Right renal pelvis (tissue), 4 donors: ENCODE data around the gene MYPOP. TPM values are rescaled to one million over a fixed set of nuclear protein-coding genes. Genes with fewer than 3 reads are reported as not detected.
"Not testable (repeated sequence)": the region's sequence is repeated elsewhere in the genome, so short reads cannot be mapped to it uniquely, and the experiment has no call there.

Source experiments
- DNase-seq, 4 donors: peaks; one replicate each; pipeline ENCODE4 v3.0.0-alpha.2; 2013; ENCODE audit warnings: low read depth in 4 of 4, low spot score in 3 of 4, missing footprints in 1 of 4
- polyA plus RNA-seq, 4 donors: library from polyadenylated mRNA; unstranded; fragments of 120-200 nt; gene quantifications; one replicate each; pipeline ENCODE4 v1.2.1, GENCODE V29; 2013; ENCODE audit not compliant: insufficient read length in 4 of 4

The MYPOP gene
- polyA plus RNA-seq, 4 donors: 4.6 to 6.3 (median 5.2) TPM

DNA sequence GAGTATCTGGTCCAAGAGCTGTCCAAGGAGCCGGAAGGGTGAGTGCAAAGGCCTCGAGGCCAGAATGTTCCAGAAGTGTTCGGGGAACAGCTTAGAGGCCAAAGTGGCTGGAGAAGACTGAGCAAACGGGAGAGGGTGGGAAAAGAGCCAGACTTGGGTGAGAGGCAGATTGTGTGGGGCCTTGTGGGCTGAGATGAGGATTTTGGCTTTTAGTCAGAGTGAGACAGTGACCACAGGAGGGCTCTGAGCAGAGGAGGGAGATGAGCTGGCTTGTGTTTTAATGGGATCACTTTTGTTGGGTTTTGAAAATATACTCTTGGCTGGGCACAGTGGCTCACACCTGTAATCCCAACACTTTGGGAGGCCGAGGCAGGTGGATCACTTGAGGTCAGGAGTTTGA, 6.5 kb upstream of the MYPOP start:
- no peak for DNase-seq

DNA sequence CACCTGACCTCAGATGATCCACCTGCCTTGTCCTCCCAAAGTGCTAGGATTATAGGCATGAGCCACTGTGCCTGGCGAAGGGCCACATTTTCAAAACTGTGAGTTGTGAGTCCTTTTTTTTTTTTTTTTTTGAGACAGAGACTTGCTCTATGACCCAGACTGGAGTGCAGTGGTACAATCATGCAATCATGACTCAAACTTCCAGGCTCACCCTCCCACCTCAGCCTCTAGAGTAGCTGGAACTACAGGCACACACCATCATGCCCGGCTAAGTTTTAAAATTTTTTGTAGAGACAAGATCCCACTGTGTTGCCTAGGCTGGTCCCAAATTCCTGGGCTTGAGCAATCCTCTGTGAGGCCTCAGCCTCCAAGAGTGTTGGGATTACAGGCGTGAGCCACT, 3.8 kb upstream of the MYPOP start:
- no peak for DNase-seq

DNA sequence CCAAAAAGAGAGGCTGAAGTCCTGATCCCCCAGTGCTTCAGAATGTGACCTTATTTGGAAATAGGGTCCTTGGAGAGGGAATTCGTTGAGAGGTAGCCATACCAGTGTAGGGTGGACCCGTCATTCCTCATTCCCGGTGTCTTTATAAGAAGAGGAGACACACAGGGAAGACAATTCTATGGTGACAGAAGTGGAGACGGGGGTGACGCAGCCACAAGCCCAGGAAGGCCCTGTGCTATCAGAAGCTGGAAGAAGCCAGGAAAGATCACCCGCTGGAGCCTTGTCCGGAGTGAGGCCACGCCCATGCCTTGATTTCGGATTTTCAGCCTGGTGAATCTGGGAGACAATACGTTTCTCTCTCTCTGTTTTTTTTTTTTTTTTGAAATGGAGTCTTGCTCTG, 2.6 kb upstream of the MYPOP start:
- DNase-seq: no peak

DNA sequence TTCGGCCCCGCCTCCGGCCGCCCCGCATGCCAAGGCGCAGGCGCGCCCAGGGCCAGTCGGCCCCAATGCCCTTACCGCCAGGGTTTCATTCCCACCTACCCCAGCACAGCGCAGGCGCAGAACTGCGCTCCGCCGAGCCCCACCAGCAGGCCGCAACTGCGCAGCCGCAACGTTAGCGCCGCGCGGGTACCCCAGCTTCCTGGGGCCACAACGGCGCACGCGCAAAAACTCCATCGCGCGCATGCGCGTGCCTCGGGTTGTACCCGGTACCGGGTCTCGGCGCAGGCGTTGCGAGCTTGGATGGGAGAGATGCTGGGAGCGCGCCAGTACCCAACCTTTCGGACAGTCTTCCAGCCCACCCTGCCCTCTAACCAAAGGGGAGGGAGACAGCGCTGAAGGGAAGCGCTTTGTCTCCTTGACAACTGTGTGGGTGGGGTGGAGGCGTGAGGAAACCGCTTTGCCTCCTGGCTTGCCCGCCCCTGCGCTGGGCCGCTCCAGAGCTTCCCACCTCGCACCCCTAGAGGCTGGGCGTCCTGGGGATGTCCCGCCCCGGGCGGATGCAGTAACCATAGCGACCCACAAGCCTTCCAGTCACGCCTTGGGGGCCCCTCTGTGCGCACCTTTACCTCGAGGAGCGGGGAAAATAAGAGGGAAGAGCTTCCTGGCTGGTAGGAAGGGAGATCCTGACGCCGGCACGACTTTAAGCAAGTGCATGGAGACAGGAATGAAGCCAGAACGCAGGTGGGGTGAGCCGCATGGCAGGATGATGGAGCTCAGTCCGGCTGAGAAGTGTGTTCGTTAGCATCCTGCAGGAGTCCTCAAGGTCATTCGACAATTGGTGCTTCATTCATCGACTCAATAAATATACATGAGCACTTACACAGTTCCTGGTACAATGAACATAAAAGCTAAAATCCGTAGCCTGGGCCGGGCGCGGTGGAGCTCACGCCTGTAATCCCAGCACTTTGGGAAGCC, 525 bp upstream of the MYPOP start:
- DNase-seq: peak; percentile 95 to 100 (median 96)

DNA sequence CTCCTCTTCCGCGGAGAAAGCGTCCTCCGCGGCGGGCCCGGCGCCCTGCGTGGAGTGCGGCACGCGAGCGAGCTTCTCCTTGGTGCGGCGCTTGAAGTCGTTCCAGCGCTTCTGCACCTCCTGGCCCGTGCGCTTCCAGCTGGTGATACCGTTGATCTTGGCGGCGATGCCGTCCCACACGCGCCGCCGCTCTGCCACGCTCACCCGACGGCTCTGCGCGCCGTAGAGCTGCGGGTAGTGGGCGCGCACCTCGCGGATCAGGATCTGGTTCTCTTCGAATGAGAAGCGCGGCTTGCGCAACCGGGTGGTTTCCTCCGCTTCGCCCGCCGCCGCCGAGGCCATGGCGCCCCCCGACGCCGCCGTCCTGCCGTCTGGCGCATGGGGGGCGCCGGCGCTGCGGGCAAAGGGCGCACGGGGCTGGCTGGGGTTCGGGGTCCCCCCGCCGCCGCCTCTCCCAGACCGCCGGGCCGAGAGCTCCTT, 941 bp downstream of the MYPOP start:
- no peak for DNase-seq

DNA sequence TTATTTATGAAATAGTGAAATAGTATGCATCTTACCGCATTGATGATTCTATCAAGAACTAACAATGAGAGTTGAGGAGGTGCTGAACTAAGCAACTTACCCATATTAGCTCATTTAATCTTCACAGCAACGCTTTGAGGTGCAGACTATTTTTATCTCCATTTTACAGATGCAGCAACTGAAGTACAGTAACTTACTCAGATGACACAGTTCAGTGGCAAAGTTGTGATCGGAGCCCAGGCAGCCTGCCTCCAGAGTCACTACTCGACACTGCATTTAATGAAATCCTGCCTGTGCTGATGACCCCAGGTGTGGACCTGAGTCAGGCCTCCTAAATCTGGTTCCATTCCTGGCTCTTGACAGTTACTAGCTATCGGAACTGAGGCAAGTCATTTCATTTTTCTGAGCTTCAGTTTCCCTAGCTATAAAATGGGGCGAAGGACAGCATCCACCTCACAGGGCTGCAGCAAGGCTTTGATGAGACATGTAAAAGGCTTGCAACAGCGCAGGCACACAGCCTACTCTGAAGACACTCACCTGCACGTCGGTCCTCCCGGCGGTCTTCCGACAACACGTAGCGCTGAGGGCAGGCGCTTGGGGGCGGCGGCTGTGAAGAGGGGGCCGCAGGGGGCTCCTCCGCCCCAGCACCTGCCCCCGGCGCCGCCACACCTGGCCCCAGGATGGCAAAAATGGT, 1.5 kb downstream of the MYPOP start:
- no peak for DNase-seq

DNA sequence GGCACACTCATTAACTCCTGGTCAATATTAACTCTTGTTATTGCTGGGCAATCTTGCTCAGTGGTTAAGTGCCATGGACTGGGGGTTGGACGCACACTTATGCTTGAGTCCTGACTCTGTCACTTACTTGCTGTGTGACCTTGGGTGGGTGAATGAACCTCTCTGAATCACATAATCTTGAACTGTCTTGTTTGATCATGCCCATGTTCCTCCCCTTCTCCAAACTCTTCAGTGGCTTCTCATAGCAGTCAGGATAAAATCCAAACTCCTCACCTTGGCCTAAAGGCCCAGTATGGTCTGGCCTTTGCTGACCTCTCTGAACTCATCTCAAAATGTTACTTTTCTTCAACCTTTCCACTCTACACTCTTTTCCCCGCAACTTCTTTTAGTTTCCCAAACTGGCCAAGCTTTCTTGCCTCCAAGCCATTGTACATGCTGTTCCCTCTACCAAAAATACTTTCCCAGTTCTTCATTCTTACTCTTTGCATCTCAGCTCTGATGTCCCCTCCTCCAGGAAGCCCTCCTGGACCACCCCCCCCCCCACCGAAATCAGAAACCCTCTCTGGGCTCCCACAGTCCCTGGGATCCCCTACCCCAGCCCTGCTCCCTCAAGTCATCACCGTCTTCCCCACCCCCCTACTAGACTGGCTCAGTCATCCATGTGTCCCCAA, 2.4 kb downstream of the MYPOP start:
- no peak for DNase-seq

DNA sequence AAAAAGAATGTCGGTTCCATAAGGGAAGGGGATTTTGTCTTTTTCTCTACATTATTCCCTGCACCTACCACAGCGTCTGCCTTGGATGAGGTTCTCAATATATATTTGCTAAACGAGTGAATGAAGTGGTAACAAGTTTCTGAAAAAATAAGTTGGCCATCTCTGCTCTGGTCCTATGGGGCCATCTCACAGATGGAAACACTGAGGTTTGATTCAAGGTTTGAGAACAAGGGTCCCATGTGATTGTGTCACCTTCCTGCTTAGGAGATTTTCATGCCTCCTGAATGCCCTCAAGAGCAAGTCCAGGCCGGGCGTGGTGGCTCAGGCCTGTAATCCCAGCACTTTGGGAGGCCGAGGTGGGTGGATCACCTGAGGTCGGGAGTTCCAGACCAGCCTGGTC, 3.2 kb downstream of the MYPOP start:
- DNase-seq: no peak

DNA sequence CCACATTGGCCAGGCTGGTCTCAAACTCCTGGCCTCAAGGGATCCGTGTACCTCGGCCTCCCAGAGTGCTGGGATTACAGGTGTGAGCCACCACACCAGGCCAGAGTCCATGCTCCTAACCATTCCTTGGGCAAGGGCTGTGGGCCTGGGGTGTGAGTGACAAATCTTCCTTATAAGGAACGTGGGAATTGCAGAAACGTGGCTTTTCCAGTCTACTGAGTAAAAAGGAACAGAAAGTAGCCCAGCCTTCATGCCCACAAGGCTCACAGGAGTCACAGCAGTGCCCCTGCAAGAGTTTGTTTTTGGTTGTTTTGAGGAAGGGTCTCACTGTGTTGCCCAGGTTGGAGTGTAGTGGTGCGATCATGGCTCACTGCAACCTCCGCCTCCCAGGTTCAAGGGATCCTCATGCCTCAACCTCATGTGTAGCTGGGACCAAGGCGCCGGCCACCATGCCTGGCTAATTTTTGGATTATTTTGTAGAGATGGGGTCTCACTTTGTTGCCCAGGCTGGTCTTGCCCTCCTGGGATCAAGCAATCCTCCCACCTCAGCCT, 5.1 kb downstream of the MYPOP start:
- no peak for DNase-seq

DNA sequence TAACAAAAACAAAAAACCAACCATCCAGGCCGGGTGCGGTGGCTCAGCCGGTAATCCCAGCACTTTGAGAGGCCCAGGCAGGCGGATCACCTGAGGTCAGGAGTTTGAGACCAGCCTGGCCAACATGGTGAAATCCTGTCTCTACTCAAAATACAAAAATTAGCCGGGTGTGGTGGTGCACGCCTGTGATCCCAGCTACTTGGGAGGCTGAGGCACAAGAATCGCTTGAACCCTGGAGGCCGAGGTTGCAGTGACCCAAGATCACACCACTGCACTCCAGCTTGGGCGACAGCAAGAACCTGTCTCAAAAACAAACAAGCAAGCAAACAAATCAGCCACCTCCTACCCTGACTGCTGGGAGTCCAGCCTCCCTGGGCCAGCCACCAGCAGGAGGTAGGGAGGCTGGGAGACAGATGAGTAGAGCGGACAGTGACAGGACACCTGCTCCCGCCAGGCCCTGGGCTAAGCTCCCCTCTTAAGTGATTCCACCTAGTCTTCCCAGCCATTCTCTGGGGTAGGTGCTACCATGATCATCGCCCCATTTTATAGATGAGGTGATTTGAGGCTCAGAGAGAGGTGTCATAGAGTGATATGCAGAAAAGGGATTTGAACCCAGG, 6.3 kb downstream of the MYPOP start:
- not testable (repeated sequence) for DNase-seq

DNA sequence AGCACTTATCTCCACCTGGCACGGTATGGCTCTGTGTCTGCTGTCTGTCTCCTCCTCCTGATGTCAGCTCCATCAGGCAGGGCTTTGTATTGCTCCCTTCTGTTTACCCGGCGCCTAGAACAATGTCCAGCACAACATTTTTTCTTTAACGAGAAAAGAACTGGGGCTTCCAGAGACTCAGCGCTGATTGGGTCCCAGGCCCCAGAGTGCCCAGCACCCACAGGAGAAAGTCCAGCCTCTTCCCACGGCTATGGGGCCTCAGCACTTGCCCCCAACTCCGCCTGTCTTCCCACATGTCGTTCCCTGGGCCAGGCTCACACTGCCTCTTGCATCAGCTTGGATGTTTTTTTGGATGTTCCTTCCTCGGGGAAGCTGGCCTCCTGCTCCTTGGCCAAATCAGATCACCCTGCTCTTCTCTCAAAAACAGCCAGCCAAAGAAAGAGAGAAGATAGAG, 6.9 kb downstream of the MYPOP start:
- no peak for DNase-seq

DNA sequence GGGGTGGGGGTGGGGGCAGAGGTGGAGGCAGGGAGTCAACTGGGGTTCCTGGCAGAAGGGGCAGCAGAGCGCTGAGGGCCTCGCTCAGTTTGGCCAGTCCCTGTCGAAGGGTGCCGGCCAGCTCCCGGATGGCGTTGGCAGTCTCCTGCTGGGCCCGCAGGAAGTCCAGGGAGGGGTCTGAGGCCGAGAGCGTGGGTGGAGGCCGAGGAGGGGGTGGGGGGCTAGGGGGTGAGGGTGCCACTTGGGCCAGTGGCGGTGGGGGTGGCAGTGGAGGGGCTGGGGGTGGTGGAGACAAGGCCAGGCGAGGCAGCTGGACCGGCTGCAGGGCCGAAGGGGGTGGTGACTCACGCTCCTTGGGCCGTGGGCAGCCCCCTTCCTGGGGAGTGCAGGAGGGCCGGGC, 11.5 kb downstream of the MYPOP start:
- no peak for DNase-seq

DNA sequence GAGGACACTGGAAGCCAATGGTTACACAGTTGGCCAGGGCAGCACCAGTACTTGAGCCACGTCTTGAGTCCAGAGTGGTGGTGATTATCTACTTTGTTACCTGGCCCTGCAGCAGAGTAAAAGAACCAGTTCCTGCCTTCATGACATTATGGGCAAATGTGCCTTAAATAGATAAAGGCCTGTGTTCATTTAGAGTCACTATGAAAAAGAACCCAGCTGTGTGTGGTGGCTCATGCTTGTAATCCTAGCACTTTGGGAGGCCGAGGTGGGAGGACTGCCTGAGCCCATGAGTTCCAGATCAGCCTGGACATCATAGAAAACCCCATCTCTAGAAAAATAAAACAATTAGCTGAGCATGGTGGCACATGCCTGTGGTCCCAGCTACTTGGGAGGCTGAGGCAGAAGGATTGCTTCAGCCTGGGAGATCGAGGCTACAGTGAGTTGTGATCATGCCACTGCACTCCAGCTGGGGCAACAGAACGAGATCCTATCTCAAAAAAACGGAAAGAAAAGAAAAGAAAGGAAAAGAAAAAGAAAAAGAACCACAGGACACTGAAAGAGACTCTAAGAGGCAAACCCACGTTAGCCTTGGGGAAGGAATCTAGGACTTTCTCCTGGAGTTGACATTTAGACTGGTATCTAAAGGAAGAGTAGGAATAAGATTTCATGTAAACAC, 13.1 kb downstream of the MYPOP start:
- no peak for DNase-seq

DNA sequence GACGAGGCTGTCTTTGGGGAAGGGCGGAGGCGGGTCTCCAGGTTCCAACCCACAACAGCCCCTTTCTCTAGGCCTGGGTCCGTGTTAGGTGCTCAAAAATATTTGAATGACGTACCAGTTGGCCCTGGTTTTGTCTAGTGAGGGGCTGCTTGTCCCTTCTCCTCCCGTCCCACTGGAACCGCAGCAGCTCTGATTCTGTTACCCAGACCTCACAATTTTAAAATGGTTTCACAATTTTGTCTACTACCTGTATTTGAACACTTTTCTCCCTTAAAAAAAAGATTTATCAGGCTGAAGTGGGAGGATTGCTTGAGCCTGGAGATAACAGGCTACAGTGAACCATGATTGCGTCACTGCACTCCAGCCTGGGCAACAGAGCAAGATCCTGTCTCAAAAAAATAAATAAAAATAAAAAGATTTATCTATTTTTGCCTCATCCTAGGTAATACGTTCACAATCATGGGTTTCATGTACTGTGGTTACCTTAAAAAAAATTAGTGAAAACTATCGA, 15.2 kb downstream of the MYPOP start:
- DNase-seq: no peak

DNA sequence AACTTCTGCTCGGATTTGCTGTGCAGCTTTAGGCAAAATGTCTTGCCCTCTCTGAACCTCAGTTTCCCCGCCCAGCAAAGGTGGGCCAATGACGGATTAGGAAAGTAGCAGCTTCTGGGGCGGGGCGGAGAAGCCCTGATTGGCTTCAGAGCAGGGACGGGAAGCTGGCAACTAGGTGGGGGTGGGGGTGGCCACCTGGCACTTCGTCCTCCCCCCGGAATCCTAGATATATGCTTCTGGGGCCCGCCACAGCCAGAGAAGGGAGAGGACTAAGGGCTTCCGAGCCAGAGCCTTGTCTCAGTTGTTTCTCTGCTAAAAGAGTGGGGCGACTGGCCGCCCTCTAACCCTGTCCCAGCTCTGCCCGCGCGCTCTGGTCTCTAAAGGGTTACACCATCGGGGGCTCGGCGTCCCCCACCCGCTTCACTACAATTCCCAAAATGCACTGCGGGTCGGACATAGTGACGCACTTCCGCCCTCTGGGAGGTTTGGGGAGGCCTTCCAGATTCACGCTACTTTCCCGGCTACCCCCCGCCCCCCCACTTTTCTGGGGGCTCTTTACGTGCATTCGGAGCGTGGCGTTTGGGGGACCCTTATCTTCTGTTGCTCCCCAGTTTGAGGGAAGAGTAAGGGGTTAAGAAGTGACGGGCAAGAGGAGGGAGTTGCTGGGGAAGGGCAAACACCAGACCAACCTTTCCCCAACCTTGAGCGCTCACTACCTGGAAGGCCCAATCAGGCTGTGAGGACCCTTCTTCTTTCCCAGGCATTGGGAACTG, 15.8 kb downstream of the MYPOP start:
- peak; percentile 88 to 93 (median 90) for DNase-seq

DNA sequence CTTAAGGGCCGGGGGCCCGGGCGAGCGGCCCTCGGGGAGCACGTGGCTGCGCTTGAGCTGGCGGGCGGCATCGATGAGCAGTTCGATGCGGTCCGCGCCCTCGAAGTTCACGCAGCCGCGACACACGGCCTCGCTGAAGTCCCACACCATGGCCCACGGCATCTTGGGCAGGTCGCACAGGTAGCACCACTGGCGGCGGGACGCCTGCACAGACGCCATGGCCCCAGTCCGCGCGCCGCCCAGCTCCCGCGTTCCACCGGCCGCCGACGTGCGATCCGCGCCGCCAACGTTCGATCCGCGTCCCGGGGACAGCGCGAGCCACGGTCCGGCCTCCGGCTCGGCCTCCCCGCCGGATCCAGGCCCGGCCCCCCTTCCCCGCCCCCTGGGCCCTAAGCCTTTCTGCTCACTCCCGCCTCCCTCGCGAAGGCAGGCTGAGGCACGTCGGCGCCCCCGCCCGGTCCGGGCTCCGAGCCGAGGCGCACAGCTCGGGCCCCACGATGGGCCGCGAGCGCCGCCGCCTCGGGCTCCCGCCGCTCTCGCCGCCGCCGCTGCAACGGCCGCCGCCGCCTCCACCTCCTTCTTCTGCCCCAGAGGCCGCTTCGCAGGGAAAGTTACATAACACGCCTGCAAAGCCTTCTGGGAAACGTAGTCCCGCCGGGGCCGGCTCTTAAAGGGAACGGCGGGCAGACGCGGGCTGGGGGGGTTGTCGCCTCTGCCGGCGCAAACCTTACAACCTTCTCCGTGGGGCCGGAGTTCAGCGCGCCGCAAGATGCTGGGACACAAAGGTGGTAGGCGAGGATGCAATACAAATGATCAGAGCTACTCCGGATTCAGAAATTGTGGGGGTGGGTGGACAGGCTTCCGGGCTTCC, 16.6 kb downstream of the MYPOP start, which contains the start of gene IRF2BP1:
TSS of gene IRF2BP1 (minus strand) at position 586 of the 871 bp plus-strand sequence. CDS start at position 219, 367 bp downstream.
- peak in 2 of 4 donors; percentile 90 to 92 for DNase-seq

DNA sequence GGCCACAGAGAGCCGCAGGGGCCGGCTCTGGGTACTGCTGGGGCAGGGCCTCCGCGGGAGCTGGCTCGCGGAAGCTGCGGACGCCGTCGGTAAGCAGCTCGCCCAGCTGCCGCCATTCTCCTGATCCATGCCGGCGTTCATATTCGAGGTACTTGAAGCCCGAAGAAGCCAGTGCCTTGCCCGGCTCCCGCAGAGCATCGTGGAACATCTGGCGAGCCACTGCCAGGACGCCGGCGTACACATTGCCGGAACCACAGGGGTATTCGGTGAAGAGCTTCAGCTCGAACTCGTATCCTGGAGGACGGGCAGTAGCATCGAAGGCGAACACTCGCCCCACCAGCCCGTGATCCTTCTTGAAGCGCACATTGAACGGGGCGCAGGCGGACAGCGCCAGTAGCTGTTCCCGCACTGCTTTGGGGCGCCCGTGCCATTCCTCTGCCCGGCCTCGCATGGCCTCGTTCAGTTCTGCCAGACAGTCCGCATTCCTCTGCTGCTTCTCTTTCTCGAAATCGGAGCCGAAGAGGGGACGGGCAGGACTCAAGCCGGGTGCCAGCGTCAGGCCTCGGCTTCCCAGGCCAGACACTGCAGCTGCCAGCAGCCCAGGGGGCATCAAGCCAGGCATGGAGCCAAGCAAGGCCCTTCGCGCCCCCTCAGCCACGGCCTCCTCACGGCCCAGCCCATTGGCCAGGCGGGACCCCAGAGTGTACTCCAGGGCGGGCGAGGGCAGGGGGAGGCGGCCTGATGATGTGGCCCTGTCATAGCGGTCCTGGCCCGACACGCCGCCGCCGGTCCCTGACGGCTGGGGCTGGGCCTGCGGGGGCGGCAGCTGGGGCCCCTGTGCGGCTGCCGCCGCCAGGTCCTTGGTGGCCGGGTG, 17.5 kb downstream of the MYPOP start:
- no peak for DNase-seq
